Skeletal muscle cell (primary cell): ENCODE measurements around the gene MIER2.
A peak's percentile ranks its signal among the peaks of the same experiment; 100 is the strongest.

ENCODE experiments used
- DNase-seq: peaks from one replicate; pipeline ENCODE4 v3.0.0-alpha.2; 2010; ENCODE audit warnings: low read depth
- H3K4me3 ChIP-seq: 2 replicates; pipeline ENCODE4 v1.5.1; 2011; ENCODE audit warnings: low read depth, mild to moderate bottlenecking, control low read depth, low read length, moderate library complexity

MIER2 gene

DNA sequence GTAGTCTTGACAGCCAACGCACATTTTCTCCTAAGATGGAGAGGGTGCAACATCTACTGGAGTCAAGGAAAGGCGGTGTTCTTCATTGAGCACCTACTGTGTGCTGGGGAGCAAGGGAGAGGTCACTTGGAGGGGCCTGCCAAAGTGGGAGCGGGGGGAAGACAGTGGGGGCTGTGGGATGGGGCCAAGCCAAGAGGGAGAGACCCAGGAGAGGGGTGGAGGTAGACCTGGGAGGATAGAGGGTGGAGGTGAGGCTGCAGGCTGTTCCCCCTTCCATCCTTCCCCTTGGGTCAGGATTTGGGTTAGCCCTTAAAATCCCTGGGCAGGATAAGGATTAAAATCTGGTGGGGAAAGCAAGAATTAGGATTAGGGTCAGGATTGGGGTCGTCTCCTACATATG lies 51.6 kb downstream of the MIER2 start:
- DNase-seq, result no peak
- no peak overlapping the region for H3K4me3 ChIP-seq

DNA sequence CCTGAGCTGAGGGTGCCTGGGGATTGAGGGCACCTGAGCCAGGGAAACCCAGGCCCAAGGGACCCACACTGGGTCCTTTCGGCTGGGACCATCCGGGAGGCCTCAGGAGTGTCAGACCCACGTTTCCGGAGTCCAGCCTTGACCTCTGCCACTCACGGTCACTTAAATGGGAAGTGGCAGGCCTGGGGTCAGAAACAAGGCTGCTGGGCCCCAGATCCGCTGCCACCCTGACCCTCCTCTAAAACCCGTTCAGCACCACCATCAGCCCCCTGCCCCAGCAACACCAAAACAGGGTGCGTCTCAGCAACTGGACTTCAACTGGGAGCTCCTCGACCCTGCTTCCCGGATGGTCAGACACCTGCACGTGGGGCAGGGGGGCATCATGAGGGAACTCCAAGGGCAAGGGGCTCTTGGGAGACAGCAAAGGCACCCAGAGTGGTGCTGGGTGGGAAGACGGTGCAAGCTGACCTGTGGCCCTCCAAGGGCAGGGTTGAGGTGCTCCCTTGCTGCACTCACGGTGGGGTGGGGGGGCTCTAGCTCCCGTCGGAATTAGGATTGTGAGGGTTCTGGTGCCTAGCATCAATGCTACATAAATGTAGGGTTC lies 52.2 kb downstream of the MIER2 start:
- no peak for DNase-seq

DNA sequence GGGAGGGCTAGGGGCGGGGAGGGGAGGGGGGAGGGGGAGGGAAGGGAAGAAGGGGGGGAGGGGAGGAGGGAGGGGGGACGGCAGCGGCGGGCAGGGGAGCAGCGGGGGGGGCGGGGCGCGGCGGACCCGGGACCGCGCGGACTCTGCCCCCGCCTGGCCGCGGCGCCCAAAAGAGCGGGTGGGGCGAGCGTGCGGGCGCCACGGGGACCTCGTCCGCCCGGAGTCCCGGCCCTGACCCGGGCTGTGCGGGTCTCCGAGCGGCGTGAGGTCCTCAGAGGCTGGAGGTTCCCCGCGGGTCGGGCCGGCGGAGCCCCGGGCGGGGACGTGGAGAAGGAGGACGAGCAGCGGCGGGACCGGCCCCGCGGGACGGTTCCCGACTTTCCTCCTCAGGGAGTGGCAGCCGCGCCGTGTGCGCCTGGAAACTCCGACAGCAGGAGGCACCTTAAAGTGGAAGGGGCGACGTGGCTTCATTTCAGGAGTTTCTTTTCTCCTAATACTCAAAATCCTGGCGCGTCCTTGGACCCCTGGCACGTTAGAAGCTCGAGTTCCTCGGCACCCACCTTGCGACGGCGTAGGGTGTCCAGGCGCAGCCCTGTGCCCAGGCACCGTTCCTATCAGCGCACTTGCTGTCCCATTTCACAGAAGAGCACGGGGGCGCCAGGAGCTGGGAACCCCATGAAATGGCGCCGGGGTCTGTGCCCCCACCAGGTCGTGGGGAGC lies 52.9 kb downstream of the MIER2 start:
- DNase-seq, result no peak
- peak overlapping the region; percentile 22 for H3K4me3 ChIP-seq

More for the DNA sequence above, 52.2 kb downstream of the MIER2 start:
- no peak overlapping the region for H3K4me3 ChIP-seq

DNA sequence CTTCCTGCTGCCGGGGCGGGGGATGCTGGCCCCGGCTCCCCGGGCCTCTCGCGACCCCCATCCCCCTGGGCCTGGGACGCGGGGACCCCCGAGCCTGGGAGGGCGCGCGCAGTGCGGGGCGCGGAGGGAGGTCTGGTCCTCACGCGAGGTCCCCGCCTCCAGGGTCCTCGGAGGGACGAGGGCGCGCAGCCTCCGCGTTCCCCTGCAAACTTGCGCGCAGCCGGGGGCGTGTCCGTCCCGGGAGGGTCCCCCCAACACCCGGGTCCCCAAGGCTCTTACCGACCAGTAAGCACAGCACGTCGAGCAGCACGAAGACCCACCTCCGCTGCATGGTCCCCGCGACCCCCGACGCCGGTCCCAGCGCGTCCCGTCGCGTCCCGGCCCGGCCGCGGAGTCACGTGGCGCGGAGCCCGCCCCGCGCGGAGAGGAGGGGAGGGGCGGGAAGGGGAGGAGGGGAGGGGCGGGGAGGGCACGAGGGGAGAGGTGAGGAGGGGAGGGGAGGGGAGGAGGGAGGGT lies 53.5 kb downstream of the MIER2 start, which contains the start of gene PLPP2:
TSS of gene PLPP2 (minus strand) at position 398 of the 516 bp plus-strand sequence. CDS start at position 331, 67 bp downstream.
- peak within 1 kb of the TSS; percentile 53 for H3K4me3 ChIP-seq
- no peak for DNase-seq

DNA sequence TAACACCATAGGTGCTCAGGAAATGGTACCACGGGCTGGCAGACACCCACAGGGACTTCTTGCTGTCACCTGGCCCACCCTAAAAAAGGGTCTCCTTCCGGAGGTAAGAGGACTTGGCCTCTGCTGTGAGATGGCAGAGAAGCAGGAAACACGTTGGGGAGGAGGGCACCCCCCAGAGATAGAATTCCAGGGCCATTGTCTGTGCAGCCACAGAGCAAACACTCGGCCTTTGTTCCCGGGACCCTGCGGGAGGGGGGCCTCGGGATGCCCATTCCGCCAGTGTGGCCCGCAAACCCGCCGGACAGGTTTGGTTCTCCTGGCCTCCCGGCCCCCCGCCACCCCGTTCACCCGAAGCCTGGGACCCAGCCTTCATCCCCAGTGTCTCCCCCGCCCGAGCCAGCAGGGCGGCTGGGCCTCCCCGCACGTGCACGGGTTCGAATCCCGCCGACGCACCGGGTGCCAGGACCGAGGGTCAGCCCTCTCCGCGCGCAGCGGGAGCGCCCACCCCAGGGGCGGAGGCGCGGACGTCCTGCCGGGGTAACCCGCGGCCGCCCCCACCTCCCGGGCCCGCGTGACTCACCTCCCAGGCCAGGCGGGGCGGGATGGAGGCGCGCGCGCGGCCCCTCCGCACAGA lies 54.1 kb downstream of the MIER2 start:
- no peak for DNase-seq
- H3K4me3 ChIP-seq, result peak overlapping the region; percentile 53

DNA sequence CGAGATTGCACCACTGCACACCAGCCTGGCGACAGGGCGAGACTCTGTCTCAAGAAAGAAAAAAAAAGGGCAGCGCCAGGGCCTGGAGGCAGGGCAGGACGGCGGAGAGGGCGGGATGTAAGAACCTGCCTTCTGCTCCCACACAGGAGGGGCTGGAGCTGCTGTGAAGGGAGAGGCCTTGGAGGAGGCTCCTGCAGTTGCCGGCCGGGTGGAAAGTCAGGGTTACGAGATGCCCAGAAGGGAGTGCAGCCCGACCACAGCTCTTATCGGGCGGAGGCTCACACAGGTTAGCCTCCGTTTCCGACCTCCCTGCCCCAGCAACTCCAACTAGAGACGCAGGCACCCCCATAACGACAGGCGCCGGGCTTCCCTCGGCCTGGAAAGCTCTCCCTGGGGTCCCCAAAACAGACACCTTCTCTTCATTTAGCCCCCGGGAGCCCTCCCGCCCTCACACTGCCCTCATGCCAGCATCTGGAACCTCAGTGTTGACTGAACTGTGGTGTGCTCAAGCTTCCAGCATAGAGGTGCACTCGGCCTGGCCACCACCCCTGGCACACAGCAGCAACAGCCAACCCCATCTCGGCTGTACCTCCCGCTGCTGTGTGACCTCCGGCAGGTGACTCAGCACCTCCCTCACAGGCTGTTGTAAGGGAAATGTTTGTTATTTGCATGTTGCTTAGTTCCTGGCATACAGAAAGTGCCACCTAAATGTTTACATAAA lies 54.8 kb downstream of the MIER2 start:
- no peak for DNase-seq
- H3K4me3 ChIP-seq, result no peak overlapping the region

DNA sequence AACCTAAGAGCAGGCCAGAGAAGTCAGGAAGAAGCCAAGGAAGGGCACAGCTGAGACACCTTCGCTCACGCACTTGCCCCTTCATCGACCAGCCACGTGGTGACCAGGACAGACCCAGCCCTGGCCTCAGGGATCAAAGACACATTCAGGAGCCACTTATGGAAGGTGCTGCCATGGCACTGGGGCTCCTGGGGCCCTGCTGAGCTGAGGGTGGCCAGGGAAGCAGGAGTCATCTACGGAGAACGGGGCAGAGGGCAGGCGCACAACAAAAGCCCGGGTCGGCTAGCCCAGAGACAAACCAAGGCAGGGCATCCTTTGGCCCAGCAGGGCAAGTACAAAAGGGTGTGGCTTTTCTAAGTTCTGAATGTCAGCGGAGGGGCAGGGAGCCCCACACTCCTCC lies 55.7 kb downstream of the MIER2 start:
- DNase-seq, result no peak
- no peak overlapping the region for H3K4me3 ChIP-seq

DNA sequence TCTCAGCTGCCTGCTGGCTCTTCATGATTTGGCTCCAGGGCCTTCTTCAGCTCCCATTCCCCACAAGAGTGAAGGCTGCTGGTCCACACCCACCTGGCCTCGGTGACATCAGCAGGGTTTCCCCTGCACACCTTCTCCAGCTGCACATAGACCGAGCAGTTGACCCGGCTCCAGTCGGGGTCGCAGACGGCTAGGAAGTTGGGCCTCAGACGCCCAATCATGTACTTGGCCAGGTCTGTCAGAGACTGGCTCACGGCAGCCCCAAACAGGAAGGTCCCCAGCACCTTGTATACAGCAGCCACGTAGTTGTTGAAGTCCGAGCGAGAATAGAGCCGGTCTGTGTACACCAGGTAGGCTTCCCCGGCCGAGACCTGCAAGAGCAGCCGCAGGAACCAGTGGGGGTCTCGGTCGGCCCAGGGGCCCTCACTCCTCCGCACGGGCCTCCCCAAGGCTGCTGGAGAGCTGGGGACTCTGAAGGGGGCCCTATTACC lies 57.2 kb downstream of the MIER2 start:
- no peak for DNase-seq
- no peak overlapping the region for H3K4me3 ChIP-seq

DNA sequence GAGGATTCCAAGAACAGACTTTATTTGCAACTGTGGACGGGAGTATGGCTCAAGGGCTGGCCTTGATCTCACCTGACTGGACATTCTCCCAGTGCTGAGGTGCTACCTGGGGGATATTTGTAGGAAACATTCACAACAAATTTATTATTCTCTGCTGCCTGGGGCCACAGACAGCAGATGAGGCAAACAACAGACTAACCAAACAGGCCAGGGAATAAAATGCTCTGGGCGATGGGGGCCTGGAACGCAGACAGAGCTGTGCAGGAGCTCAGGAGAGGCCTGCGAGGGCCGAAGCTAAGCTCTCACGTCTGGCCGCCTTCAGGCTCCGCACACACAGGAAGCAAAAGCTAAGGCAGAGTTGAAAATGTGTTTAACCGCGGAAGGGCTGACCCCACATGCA lies 61.2 kb downstream of the MIER2 start:
- DNase-seq, result no peak
- H3K4me3 ChIP-seq, result no peak overlapping the region

DNA sequence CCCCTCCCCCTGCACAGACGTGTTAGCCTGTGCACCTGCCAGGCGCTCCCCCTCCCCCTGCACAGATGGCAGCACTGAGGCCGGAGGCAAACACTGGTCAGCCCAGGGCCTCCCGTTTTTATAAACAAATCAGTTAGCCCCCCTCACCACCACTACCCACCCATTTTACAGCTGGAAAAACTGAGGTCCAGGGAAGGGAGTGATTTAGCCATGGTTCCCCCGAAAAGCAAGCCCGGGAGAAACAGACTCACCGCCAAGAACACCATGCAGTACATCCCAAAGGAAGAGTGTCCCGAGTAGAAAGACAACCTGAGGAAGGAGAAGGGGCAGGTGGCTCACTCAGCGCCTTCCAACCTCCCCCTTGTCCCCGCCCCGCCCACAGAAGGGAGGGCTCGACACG lies 62.1 kb downstream of the MIER2 start:
- no peak for DNase-seq
- no peak overlapping the region for H3K4me3 ChIP-seq

DNA sequence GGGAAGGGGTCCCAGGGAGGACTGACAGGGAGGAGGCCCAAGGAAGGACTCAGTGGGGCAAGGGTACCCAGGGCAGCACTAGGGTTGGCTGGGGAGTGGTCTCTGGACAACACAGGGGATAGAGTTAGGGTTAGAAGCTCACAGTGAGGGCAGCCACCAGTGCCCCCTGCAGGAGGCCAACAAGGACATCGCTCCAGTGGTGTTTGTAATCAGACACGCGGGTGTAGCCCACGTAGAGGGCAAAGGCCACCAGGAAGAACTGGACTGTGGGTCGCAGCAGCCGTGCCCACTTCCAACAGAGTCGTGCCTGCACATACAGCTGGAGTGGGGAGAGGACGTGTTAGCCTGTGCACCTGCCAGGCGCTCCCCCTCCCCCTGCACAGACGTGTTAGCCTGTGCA lies 62.6 kb downstream of the MIER2 start:
- no peak for DNase-seq
- no peak overlapping the region for H3K4me3 ChIP-seq

DNA sequence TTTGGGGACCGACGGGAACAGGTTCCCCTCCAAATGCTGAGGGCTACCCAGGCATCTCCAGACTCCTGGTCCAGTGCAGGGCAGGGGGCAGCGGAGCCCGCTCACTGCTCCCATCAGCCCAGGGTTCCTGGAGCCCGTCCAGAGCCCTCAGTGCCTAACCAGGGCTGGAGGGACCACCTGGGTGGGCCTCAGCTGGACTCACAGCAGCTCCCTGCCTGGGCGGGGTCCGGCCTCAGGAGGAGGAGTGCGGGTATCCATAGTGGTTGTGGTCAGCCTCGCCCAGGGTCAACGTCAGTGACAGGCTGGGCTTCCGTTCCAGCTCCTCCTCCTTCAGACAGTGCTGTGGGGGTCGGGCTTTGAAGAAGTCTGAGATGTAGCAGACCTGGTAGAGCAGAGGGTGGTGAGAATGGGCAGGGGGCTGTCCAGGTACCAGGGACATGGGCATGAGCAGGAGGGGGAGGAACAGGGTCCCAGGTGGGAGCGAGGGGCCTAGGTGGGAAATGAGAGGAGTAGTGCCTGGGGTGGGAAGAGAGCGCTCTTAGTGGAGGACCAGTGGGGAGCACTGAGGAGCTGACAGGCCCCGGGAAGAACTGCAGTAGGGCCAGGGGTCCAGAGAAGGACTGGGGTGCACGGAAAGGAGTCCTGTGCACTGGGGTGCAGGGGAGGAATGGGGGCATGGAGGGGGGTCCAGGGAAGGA lies 63.3 kb downstream of the MIER2 start:
- H3K4me3 ChIP-seq, result no peak overlapping the region
- DNase-seq, result no peak

DNA sequence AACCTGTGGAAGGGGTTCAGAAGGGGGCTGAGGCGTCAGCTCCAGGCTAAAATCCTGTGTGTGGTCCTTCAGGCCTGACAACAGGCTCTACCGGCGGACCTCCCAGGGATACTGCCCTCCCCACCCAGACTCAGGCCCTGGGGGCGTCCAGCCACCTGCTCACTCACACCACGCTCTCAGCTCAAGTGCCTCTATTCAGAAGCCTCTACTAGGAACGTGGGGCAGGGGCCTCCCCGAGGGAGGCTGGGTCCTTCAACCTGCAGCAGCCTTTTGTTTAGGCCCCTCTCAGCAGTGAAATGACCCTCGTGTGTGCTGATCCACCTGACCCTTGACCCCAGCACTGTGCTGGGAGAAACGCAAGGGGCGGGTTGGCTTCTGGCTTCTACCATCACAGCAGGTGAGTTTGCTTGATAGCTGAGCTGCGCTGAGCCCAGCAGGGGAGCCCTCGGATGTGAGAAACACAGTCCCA lies 64.0 kb downstream of the MIER2 start:
- no peak overlapping the region for H3K4me3 ChIP-seq

DNA sequence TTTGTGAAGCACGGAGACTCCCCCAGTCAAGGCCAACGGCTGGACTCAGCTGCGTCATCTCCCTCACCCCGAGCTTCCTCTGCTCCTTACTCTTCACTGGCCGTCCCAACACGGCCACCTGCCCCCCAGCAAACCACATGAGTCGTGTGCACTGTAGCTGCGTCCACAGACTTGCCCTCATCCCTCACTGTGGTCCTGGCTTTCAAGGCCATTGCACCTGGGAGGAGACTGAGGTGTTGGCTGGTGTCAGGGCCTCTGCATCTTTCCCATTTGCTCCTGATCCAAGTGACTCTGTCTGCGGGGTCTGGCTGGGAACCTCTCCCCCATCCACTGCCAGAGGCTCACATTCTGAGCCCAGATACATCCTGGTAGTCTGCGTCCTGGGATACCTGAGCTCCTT lies 64.9 kb downstream of the MIER2 start:
- DNase-seq, result no peak

More for the DNA sequence above, 64.0 kb downstream of the MIER2 start:
- no peak for DNase-seq

DNA sequence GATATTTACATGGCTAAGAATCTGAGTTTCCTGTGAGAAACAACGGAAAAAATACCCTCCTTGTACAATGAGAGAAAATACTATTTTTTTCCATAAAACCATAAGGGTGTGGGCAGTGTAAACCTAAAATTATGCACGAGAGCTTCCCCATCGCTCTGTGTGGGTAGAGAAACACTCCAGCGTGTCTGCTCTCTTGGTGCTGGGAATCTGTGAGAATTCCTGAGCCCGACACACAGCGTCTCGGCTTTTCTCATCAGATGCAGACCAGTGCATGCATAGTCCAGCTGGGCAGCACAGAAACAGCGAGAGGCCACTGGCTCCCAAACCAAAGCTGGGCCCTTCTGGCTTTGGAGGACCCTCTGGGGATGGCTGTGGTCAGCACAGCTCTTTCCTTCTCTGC lies 65.4 kb downstream of the MIER2 start:
- no peak for DNase-seq

More for the DNA sequence above, 64.9 kb downstream of the MIER2 start:
- no peak overlapping the region for H3K4me3 ChIP-seq

DNA sequence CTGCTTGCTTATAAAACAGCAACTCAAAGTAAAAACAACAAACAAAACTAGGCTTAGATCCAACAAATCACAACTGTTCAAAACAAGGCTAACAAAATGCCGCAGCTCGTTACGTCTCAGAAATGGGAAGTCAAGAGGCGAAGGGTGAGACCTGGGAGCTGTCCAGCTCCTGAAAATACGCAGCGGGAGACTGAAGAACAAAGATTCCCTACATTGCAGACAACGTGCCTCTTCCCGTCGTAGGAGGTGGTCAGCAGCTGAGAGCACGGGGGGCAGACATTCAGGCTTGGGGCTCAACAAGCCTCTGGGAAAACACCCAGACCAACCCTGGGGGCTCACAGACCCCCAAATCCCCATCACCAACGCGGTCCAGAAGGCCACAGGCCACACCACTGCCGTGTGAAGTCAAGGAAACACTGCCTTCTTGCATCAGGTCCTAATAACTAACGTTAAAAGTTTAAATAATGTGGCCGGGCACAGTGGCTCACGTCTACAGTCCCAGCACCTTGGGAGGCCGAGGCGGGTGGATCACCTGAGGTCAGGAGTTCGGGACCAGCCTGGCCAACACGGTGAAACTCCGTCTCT lies 66.9 kb downstream of the MIER2 start:
- no peak overlapping the region for H3K4me3 ChIP-seq
- no peak for DNase-seq

More for the DNA sequence above, 65.4 kb downstream of the MIER2 start:
- no peak overlapping the region for H3K4me3 ChIP-seq

DNA sequence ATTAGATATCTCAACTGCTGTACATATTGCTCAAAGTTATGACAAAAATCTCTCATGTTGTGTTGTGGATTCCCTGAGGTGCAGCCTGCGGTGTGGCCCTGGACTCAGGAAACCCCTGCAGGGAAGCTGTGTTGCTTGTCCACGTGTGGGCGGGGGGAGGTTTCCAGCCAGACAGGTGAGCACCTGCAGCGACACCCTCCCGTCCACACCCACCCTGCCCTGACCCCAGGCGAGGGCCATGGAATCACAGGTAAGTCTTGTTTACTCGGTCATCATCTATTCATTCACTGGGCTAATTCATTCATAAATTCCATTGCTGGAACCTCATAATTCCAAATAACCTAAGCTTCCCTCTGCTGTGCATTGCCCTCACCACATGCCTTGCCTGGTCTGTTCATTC lies 67.5 kb downstream of the MIER2 start:
- DNase-seq, result no peak
- no peak overlapping the region for H3K4me3 ChIP-seq

DNA sequence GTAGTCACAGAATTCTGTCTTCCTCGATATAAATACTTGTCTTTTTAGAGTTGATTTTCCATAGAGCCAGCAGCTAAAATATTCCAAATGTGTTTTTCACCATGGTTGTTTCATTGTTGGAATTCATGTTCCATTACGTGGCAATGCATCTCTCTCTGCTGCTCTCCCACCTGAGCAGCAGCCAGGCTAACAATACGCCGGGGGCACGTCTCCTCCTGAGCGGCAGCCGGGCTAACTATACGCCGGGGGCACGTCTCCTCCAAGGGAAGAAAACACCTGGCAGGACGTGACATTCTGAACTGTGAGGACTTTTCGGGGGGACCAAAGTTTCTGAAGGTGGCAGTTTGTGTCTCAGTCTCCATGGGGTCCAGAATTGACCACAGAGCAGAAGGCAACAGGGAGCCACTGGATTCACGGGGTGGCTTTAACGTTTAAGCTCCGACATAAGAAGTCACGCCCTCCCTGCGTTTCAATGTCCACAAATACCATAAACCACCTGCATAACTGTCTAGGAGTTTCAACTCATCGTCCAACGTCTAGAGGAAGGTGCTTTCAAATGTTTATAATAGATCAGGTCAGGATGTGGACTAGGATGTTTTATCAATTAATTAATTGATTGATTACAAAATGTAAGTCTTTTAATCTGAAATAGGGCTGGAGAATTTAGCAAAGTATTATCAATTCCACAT lies 68.5 kb downstream of the MIER2 start:
- no peak for DNase-seq

More for the DNA sequence above, 68.5 kb downstream of the MIER2 start:
- H3K4me3 ChIP-seq, result no peak overlapping the region
